Upper lobe of right lung (tissue), 1 donor: ENCODE results near the gene SHLD1. TPM values are rescaled to one million over a fixed set of nuclear protein-coding genes. Genes with fewer than 3 reads are reported as not detected.

ENCODE experiments used
- ATAC-seq: fragments of 200-7000 bp; cut with Tn5 transposase; one replicate; pipeline ENCODE4 v1.9.1; 2020; ENCODE audit warnings: mild to moderate bottlenecking, moderate library complexity
- DNase-seq: peaks from one replicate; pipeline ENCODE4 v3.0.0-alpha.2; 2020
- H3K27ac ChIP-seq: fragments of 200-600 bp; one replicate; pipeline ENCODE4 v1.8.0; 2022
- H3K27me3 ChIP-seq: fragments of 200-600 bp; one replicate; pipeline ENCODE4 v1.8.0; 2022; ENCODE audit warnings: mild to moderate bottlenecking
- H3K36me3 ChIP-seq: fragments of 200-600 bp; one replicate; pipeline ENCODE4 v1.8.0; 2022
- H3K4me1 ChIP-seq: fragments of 200-600 bp; one replicate; pipeline ENCODE4 v1.8.0; 2022
- H3K4me3 ChIP-seq: fragments of 200-600 bp; one replicate; pipeline ENCODE4 v1.8.0; 2022; ENCODE audit warnings: mild to moderate bottlenecking
- H3K9me3 ChIP-seq: fragments of 200-600 bp; one replicate; pipeline ENCODE4 v1.8.0; 2022
- CTCF ChIP-seq: fragments of 200-600 bp; IDR thresholded peaks from one replicate; pipeline ENCODE4 v1.8.0; 2022; ENCODE audit warnings: antibody characterized with exemption
- intact Hi-C: fragments of 100-400 bp; cut with DNase I; formaldehyde crosslinking; loops from one replicate; pipeline ENCODE4 v1.11.0; 2022
- total RNA-seq: library from RNA; stranded (reverse); fragmentation: NEBNext Ultra II Directional; extraction: Animal tissue kit (Norgen Biotek cat#: 25700); gene quantifications from one replicate; pipeline ENCODE4 v1.2.1, GENCODE V29; 2021
- donor health status: DM: no; HTN: yes; CAD: no; lungs with severe emphysema.

Gene SHLD1
- total RNA-seq, 1 donor from 2014 or later = 5.8 TPM

DNA sequence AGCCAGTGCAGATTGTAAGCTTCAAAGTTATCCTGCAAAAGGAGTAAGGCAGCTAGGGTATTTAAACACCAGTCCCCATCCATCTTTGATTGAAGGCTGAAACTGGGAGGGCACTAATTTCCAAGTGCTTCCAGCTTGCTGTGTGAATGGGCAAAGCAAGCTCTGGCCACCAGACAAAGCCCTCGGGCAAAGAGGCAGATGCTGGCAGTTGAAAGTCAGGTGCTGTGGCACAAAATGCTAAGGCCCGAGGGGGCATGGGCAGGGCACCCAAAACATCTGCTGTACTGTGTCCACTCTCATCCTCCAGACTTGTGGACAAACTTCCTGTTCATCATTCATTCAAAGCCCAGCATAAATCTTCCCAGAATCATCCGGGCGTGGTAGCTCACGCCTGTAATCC is 137.2 kb downstream of the SHLD1 start:
- intact Hi-C loops = no loop called here
- no peak overlapping the region for H3K4me3 ChIP-seq
- H3K9me3 ChIP-seq = no peaks in the 10 kb centered on the region
- ATAC-seq (no peak), DNase-seq (no peak)
- no peak overlapping the region for H3K27ac ChIP-seq
- no peaks in the 10 kb centered on the region for H3K4me1 ChIP-seq
- H3K27me3 ChIP-seq = peaks cover 5% of the 10 kb centered on the region
- no peak for TF ChIP-seq CTCF
- no peaks in the 10 kb centered on the region for H3K36me3 ChIP-seq

- ATAC-seq (no peak), DNase-seq (no peak)
- H3K27ac ChIP-seq = no peak overlapping the region
- intact Hi-C loops = no loop called here
- peaks cover 5% of the 10 kb centered on the region for H3K27me3 ChIP-seq
- H3K4me3 ChIP-seq = no peak overlapping the region
- no peaks in the 10 kb centered on the region for H3K9me3 ChIP-seq
- no peaks in the 10 kb centered on the region for H3K4me1 ChIP-seq
- TF ChIP-seq CTCF = no peak
- H3K36me3 ChIP-seq = no peaks in the 10 kb centered on the region
Measured at GRCh38 chr20:5888041-5888440, 137.8 kb downstream of the SHLD1 start.

- no peak overlapping the region for H3K27ac ChIP-seq
- H3K9me3 ChIP-seq = no peaks in the 10 kb centered on the region
- H3K36me3 ChIP-seq = no peaks in the 10 kb centered on the region
- ATAC-seq (no peak), DNase-seq (no peak)
- no peak for TF ChIP-seq CTCF
- intact Hi-C loops = no loop called here
- H3K4me1 ChIP-seq = no peaks in the 10 kb centered on the region
- H3K27me3 ChIP-seq = peaks cover 5% of the 10 kb centered on the region
- no peak overlapping the region for H3K4me3 ChIP-seq
Measured at GRCh38 chr20:5890773-5891441, 140.7 kb downstream of the SHLD1 start.

DNA sequence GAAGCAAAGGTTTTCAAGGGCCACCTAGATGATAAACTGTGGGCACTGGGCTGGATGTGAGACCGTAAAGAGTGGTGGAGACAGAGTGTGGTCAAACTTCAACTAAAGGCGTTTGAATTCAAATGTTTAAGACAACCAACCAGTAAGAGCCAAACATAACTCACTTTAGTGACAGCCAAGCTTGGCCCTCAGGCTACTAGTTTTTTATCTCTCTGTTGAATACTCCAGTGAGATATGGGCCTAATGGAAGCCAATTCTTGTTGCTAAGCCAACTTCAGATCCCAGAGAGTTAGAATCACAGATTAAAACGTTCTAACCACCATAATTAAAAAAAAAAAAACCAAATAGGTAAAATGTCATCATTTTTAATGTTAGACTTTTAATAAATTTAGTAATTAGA is 142.9 kb downstream of the SHLD1 start:
- no peak for TF ChIP-seq CTCF

DNA sequence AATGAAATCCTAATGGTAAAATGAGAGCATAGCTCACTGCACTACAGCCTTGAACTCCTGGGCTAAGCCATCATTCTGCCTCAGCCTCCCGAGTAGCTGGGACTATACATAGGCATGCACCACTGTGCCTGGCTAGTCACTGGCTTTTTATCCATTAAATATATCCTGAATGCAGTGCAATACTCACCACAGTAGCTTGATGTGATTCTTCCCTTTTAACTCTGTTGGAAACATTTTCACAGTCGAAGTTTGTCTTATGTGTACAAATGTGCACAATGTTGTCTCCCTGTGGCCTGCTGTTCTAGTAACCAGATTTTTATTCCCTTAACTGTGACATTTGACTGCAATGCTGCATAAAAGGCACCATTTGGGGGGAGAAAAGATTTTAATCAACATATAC is 143.4 kb downstream of the SHLD1 start:
- intact Hi-C loops = no loop called here
- TF ChIP-seq CTCF = no peak

More for the DNA sequence above, 142.9 kb downstream of the SHLD1 start:
- Histone ChIP-seq H3K36me3 (no peaks in the 10 kb centered on the region), H3K4me3 (no peak overlapping the region), H3K4me1 (no peaks in the 10 kb centered on the region), H3K27me3 (peaks cover 6% of the 10 kb centered on the region), H3K9me3 (no peaks in the 10 kb centered on the region), H3K27ac (no peak overlapping the region)
- ATAC-seq (no peak), DNase-seq (no peak)
- intact Hi-C loops = no loop called here

DNA sequence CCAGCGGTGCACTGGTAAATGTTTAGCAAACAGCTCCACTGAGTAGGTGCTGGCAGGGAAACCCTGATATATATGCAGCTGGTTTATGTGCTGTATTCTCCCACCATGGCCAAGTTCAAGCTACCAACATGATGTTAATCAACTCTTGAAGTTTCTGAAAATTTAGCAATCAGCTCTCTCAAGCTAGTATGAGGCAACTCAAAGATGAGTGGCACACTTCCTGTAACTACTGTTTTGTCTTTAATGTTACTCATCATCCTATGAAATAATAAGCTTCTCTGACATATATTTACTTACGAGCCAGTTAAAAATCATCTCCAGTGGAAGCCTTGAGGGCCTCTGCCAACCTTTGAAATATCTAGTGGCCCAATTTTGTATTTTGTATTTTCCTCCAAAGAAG is 145.4 kb downstream of the SHLD1 start:
- no peak for TF ChIP-seq CTCF
- Histone ChIP-seq H3K27ac (no peak overlapping the region), H3K9me3 (no peaks in the 10 kb centered on the region), H3K36me3 (no peaks in the 10 kb centered on the region), H3K4me3 (no peak overlapping the region), H3K27me3 (peaks cover 6% of the 10 kb centered on the region), H3K4me1 (no peaks in the 10 kb centered on the region)
- ATAC-seq = no peak
- intact Hi-C loops = no loop called here
- DNase-seq = no peak

More for the DNA sequence above, 143.4 kb downstream of the SHLD1 start:
- H3K9me3 ChIP-seq = no peaks in the 10 kb centered on the region
- ATAC-seq (no peak), DNase-seq (no peak)
- H3K36me3 ChIP-seq = no peaks in the 10 kb centered on the region
- no peak overlapping the region for H3K27ac ChIP-seq
- H3K4me1 ChIP-seq = no peaks in the 10 kb centered on the region
- peaks cover 6% of the 10 kb centered on the region for H3K27me3 ChIP-seq
- no peak overlapping the region for H3K4me3 ChIP-seq
